Activated CD4-positive, alpha-beta T cell treated with anti-CD3 and anti-CD28 coated beads for 48 hours (primary cell): Measurements from ENCODE around the gene HSP90B1.

Source experiments
- DNase-seq: peaks from one replicate; pipeline ENCODE4 v3.0.0-alpha.2; 2020

HSP90B1 gene

GRCh38 chr12:103930034-103930786, at the start of gene HSP90B1:
Gene HSP90B1 (plus strand): TSS chr12:103930410. CDS start chr12:103930516, 106 bp downstream.
- DNase-seq = peak; percentile 100

GRCh38 chr12:103881261-103881660, 48.9 kb upstream of the HSP90B1 start:
- DNase-seq = no peak

- no peak for DNase-seq
Measured at GRCh38 chr12:103882861-103883596, 47.2 kb upstream of the HSP90B1 start.

GRCh38 chr12:103883908-103884307, 46.3 kb upstream of the HSP90B1 start:
- DNase-seq = no peak

- peak; percentile 40 for DNase-seq
Measured at GRCh38 chr12:103884316-103884715, 45.9 kb upstream of the HSP90B1 start.

- DNase-seq = no peak
Measured at GRCh38 chr12:103886195-103886797, 43.9 kb upstream of the HSP90B1 start.

GRCh38 chr12:103887738-103888137, 42.5 kb upstream of the HSP90B1 start:
- no peak for DNase-seq

- no peak for DNase-seq
Measured at GRCh38 chr12:103897316-103897715, 32.9 kb upstream of the HSP90B1 start.

GRCh38 chr12:103901518-103902173, 28.6 kb upstream of the HSP90B1 start:
- peak; percentile 17 for DNase-seq

GRCh38 chr12:103903993-103904392, 26.2 kb upstream of the HSP90B1 start:
- DNase-seq = no peak

GRCh38 chr12:103905730-103906349, 24.4 kb upstream of the HSP90B1 start:
- DNase-seq = no peak

- no peak for DNase-seq
Measured at GRCh38 chr12:103908246-103908541, 22.0 kb upstream of the HSP90B1 start.

GRCh38 chr12:103908877-103909276, 21.3 kb upstream of the HSP90B1 start:
- DNase-seq = no peak

GRCh38 chr12:103909811-103910210, 20.4 kb upstream of the HSP90B1 start:
- no peak for DNase-seq

GRCh38 chr12:103912069-103912468, 18.1 kb upstream of the HSP90B1 start:
- no peak for DNase-seq

GRCh38 chr12:103913100-103913499, 17.1 kb upstream of the HSP90B1 start:
- no peak for DNase-seq

GRCh38 chr12:103915306-103915705, 14.9 kb upstream of the HSP90B1 start:
- DNase-seq = no peak

- DNase-seq = no peak
Measured at GRCh38 chr12:103917873-103918272, 12.3 kb upstream of the HSP90B1 start.

GRCh38 chr12:103924761-103925641, 5.2 kb upstream of the HSP90B1 start:
- peak; percentile 73 for DNase-seq

- DNase-seq = peak; percentile 68
Measured at GRCh38 chr12:103928682-103929045, 1.5 kb upstream of the HSP90B1 start.

GRCh38 chr12:103929046-103929783, 995 bp upstream of the HSP90B1 start:
- DNase-seq = peak; percentile 85

GRCh38 chr12:103929784-103930033, 501 bp upstream of the HSP90B1 start:
- DNase-seq = no peak
